ENCODE results near the gene AEBP2. TPM values are rescaled to one million over a fixed set of nuclear protein-coding genes. Genes with fewer than 3 reads are reported as not detected.

The AEBP2 gene
- total and polyA plus RNA-seq, 2 donors (not counting 3 experiments of a cell fraction or from before 2014, with no cell fraction given), result 8.8 to 42.2 TPM

- peak; percentile 46 for FAIRE-seq
- BruUV-seq (replicated peaks), result no TSS peak
These were observed 36.4 kb upstream of the AEBP2 start for GRCh38 chr12:19402743-19403431.

More at GRCh38 chr12:19402743-19403431, 36.4 kb upstream of the AEBP2 start:
- H4K20me1 ChIP-seq (replicated peaks; ENCODE audit: control insufficient read depth, extremely low read depth, insufficient read depth, low read length), result no peaks in the 10 kb centered on the region
- no peak overlapping the region for H3K4me2 ChIP-seq (ENCODE audit: insufficient read depth, low read length)
- H3K36me3 ChIP-seq (ENCODE audit: control insufficient read depth in 2 of 2, extremely low read depth in 1 of 2, insufficient read depth in 2 of 2, low read length in 2 of 2), result no peaks in the 10 kb centered on the region
- no peak overlapping the region for H3K27ac ChIP-seq (ENCODE audit: insufficient read depth, low read depth, low read length)
- no peaks in the 10 kb centered on the region for H3K27me3 ChIP-seq (ENCODE audit: control insufficient read depth in 2 of 2, insufficient read depth in 2 of 2, low read length in 2 of 2)
- dilution Hi-C loops (cut with MboI; ENCODE audit: extremely low pct_ligation_motif_present, low sequenced_read_pairs) (no loop called here), intact Hi-C loops (cut with micrococcal nuclease) (no loop called here)
- H3K4me3 ChIP-seq (replicated peaks in 1 of 3; ENCODE audit: insufficient read depth in 1 of 3, low read depth in 1 of 3, low read length in 3 of 3), result no peak overlapping the region
- H3K9me3 ChIP-seq (replicated peaks; ENCODE audit: control insufficient read depth, insufficient read depth, low read length), result no peaks in the 10 kb centered on the region
- CTCF ChIA-PET, result interaction anchor here (1.2 kb wide), 1 partner anchor 9 kb away, joined by 4 read pairs; no protein-coding TSS in a partner anchor
- no peak overlapping the region for H2AFZ ChIP-seq (ENCODE audit: low read depth, low read length)
- peak; percentile 67 for DNase-seq (ENCODE audit: low read depth, low spot score)
- TF ChIP-seq JUN (IDR thresholded peaks at IDR 0.05; ENCODE audit: borderline replicate concordance, insufficient read depth, insufficient read length, low read depth), result no peak
- no peak for TF ChIP-seq GATA2 (IDR thresholded peaks at IDR 0.05; ENCODE audit: insufficient read depth, insufficient read length, low read depth, low read length)
- TF ChIP-seq MAX (IDR thresholded peaks at IDR 0.05; ENCODE audit: insufficient read depth, insufficient read length), result no peak
- no peak for TF ChIP-seq EZH2 (IDR thresholded peaks at IDR 0.05; ENCODE audit: borderline replicate concordance, low read depth, low read length, severe bottlenecking)
- TF ChIP-seq FOS (IDR thresholded peaks at IDR 0.05; ENCODE audit: borderline replicate concordance, insufficient read depth, low read length), result no peak
- TF ChIP-seq, protein P1, sequence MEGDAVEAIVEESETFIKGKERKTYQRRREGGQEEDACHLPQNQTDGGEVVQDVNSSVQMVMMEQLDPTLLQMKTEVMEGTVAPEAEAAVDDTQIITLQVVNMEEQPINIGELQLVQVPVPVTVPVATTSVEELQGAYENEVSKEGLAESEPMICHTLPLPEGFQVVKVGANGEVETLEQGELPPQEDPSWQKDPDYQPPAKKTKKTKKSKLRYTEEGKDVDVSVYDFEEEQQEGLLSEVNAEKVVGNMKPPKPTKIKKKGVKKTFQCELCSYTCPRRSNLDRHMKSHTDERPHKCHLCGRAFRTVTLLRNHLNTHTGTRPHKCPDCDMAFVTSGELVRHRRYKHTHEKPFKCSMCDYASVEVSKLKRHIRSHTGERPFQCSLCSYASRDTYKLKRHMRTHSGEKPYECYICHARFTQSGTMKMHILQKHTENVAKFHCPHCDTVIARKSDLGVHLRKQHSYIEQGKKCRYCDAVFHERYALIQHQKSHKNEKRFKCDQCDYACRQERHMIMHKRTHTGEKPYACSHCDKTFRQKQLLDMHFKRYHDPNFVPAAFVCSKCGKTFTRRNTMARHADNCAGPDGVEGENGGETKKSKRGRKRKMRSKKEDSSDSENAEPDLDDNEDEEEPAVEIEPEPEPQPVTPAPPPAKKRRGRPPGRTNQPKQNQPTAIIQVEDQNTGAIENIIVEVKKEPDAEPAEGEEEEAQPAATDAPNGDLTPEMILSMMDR (IDR thresholded peaks at IDR 0.05; ENCODE audit: extremely low read depth in 1 of 2, insufficient read depth in 1 of 2, low read depth in 1 of 2, low read length in 2 of 2), result no peak
- no peak for TF ChIP-seq MYC (IDR thresholded peaks at IDR 0.05; ENCODE audit: low read depth, low read length)
- no peak for TF ChIP-seq POLR2A (IDR thresholded peaks at IDR 0.05; ENCODE audit: low read depth, low read length)
- no peak for TF ChIP-seq POLR2AphosphoS5 (IDR thresholded peaks at IDR 0.05; ENCODE audit: insufficient read depth, low read depth, low read length)
- H3K9ac ChIP-seq (replicated peaks; ENCODE audit: extremely low read depth, insufficient read depth, low read length), result no peak overlapping the region
- POLR2A ChIA-PET, result no interaction called here
- no peaks in the 10 kb centered on the region for H3K9me1 ChIP-seq (replicated peaks; ENCODE audit: control insufficient read depth, extremely low read depth, insufficient read depth, low read length)
- no peaks in the 10 kb centered on the region for H3K4me1 ChIP-seq (ENCODE audit: control insufficient read depth, extremely low read depth, insufficient read depth, low read length)
- H3K79me2 ChIP-seq (ENCODE audit: control insufficient read depth, insufficient read depth, low read length), result no peaks in the 10 kb centered on the region

Measured in endothelial cell of umbilical vein (primary cell).